SK-N-SH (cell line): ENCODE results near the gene KRTAP5-11. TPM values are rescaled to one million over a fixed set of nuclear protein-coding genes. Genes with fewer than 3 reads are reported as not detected.

Experiments used
- CTCF ChIA-PET: fragments of 300-600, 350-600 bp; formaldehyde crosslinking; extraction: SDS; loops from one replicate; lab custom pipeline; 2021; lab: Yijun Ruan, JAX
- POLR2A ChIA-PET: fragments of 350-600 bp; sonication (Branson Sonifier 250); formaldehyde crosslinking; extraction: SDS; loops from one replicate; lab custom pipeline; 2020; ENCODE audit warnings: antibody characterized with exemption, inconsistent platforms; lab: Yijun Ruan, JAX
- DNase-seq: peaks from one replicate; pipeline ENCODE4 v3.0.0; 2012
- H2AFZ ChIP-seq: fragments of 200-600 bp; sonication (generic); 2 replicates; pipeline ENCODE4 v1.8.1; 2016; ENCODE audit warnings: antibody characterized with exemption, mild to moderate bottlenecking, low read depth
- H3F3A ChIP-seq: fragments of 200-600 bp; sonication (generic); replicated peaks from 2 replicates; pipeline ENCODE3; 2016; ENCODE audit warnings: antibody characterized with exemption, mild to moderate bottlenecking; ENCODE audit not compliant: insufficient read depth
- H3K27ac ChIP-seq, 2 experiments: fragments of 200-500 bp in 1 of 2; fragments of 200-600 bp in 1 of 2; sonication (Bioruptor generic) in 1 of 2; sonication (generic), shearing (Covaris generic) in 1 of 2; 2 replicates each; pipeline versions ENCODE4 v1.5.1 to v1.6.1; 2014 to 2016; ENCODE audit warnings: low read depth in 2 of 2, inconsistent platforms in 1 of 2, low read length in 1 of 2, mild to moderate bottlenecking in 1 of 2, mixed read lengths in 1 of 2
- H3K27me3 ChIP-seq: fragments of 200-600 bp; sonication (generic), shearing (Covaris generic); 2 replicates; pipeline ENCODE4 v1.6.1; 2016; ENCODE audit warnings: mixed run types; ENCODE audit not compliant: insufficient read depth
- H3K36me3 ChIP-seq, 2 experiments: fragments of 200-500 bp in 1 of 2; fragments of 200-600 bp in 1 of 2; sonication (Bioruptor generic) in 1 of 2; sonication (generic) in 1 of 2; replicated peaks in 1 of 2; 2 replicates each; pipeline versions ENCODE3 to v1.5.1; 2014 to 2016; ENCODE audit warnings: low read length in 1 of 2, mild to moderate bottlenecking in 1 of 2; ENCODE audit not compliant: insufficient read depth in 2 of 2, control insufficient read depth in 1 of 2
- H3K4me1 ChIP-seq, 2 experiments: fragments of 200-500 bp in 1 of 2; fragments of 200-600 bp in 1 of 2; sonication (Bioruptor generic) in 1 of 2; sonication (generic), shearing (Covaris generic) in 1 of 2; 2 replicates each; pipeline versions ENCODE4 v1.5.1 to v1.6.1; 2014 to 2016; ENCODE audit warnings: low read depth in 1 of 2, low read length in 1 of 2, mixed run types in 1 of 2; ENCODE audit not compliant: insufficient read depth in 2 of 2, control insufficient read depth in 1 of 2
- H3K4me2 ChIP-seq: fragments of 200-600 bp; sonication (generic), shearing (Covaris generic); 2 replicates; pipeline ENCODE4 v1.6.1; 2017; ENCODE audit warnings: mixed run types
- H3K4me3 ChIP-seq, 2 experiments: fragments of 200-500 bp in 1 of 2; fragments of 200-600 bp in 1 of 2; sonication (Bioruptor generic) in 1 of 2; sonication (generic), shearing (Covaris generic) in 1 of 2; 2 replicates each; pipeline versions ENCODE4 v1.5.1 to v1.8.1; 2014 to 2016; ENCODE audit warnings: low read depth in 2 of 2, inconsistent platforms in 1 of 2, low read length in 1 of 2, mild to moderate bottlenecking in 1 of 2, mixed read lengths in 1 of 2, moderate library complexity in 1 of 2
- H3K79me2 ChIP-seq: fragments of 200-600 bp; sonication (generic); 2 replicates; pipeline ENCODE4 v1.8.1; 2017; ENCODE audit warnings: mild to moderate bottlenecking; ENCODE audit not compliant: insufficient read depth
- H3K9ac ChIP-seq: fragments of 200-600 bp; sonication (generic); 2 replicates; pipeline ENCODE4 v1.6.1; 2017; ENCODE audit warnings: mixed run types
- H3K9me2 ChIP-seq: fragments of 200-600 bp; sonication (generic); 2 replicates; pipeline ENCODE4 v1.6.1; 2017; ENCODE audit warnings: mixed run types
- H3K9me3 ChIP-seq: fragments of 200-600 bp; sonication (generic); 2 replicates; pipeline ENCODE4 v1.6.1; 2017; ENCODE audit warnings: mixed run types, mild to moderate bottlenecking, moderate library complexity
- H4K20me1 ChIP-seq: fragments of 200-600 bp; sonication (generic); 2 replicates; pipeline ENCODE4 v1.6.1; 2017; ENCODE audit warnings: mild to moderate bottlenecking, mixed run types; ENCODE audit not compliant: insufficient read depth
- CTCF ChIP-seq: fragments of 200-600 bp; sonication (generic); IDR thresholded peaks from 2 replicates; pipeline ENCODE4 v1.6.1; 2017; ENCODE audit warnings: antibody characterized with exemption, mild to moderate bottlenecking, moderate library complexity
- FOSL2 ChIP-seq: IDR thresholded peaks from 2 replicates; pipeline ENCODE4 v1.4.0; 2012; ENCODE audit warnings: low read depth, mild to moderate bottlenecking, moderate library complexity, borderline replicate concordance
- FOXJ3 ChIP-seq: sonication (generic); formaldehyde crosslinking; IDR thresholded peaks from 2 replicates; pipeline ENCODE4 v1.5.1; 2020; ENCODE audit warnings: mild to moderate bottlenecking, missing genetic modification reagents
- GABPA ChIP-seq: IDR thresholded peaks from 2 replicates; pipeline ENCODE4 v1.4.0; 2012; ENCODE audit warnings: low read depth, mild to moderate bottlenecking
- IRF3 ChIP-seq: fragments of 150-350 bp; IDR thresholded peaks from 2 replicates; pipeline ENCODE4 v1.6.1; 2016; ENCODE audit warnings: mild to moderate bottlenecking, low read depth, low read length
- MEF2A ChIP-seq: IDR thresholded peaks from 2 replicates; pipeline ENCODE4 v1.4.0; 2012; ENCODE audit warnings: low read depth, borderline replicate concordance
- NRF1 ChIP-seq: IDR thresholded peaks from 2 replicates; pipeline ENCODE4 v1.6.1; 2012; ENCODE audit warnings: low read depth, mild to moderate bottlenecking, low read length
- PBX3 ChIP-seq: IDR thresholded peaks from 2 replicates; pipeline ENCODE4; 2012
- POLR2AphosphoS5 ChIP-seq: IDR thresholded peaks from 2 replicates; pipeline ENCODE4 v1.6.1; 2012; ENCODE audit warnings: low read depth, low read length
- RAD21 ChIP-seq: IDR thresholded peaks from 2 replicates; pipeline ENCODE4 v1.6.1; 2012; ENCODE audit warnings: mild to moderate bottlenecking, low read length
- RCOR1 ChIP-seq: fragments of 150-350 bp; IDR thresholded peaks from 2 replicates; pipeline ENCODE4 v1.6.1; 2017; ENCODE audit warnings: antibody characterized with exemption, low read length
- REST ChIP-seq: IDR thresholded peaks from 2 replicates; pipeline ENCODE4 v1.6.1; 2012; ENCODE audit warnings: mild to moderate bottlenecking, low read depth, low read length, moderate library complexity
- RXRA ChIP-seq: IDR thresholded peaks from 2 replicates; pipeline ENCODE4 v1.4.0; 2012; ENCODE audit warnings: low read depth, mild to moderate bottlenecking, borderline replicate concordance
- SMC3 ChIP-seq: IDR thresholded peaks from 2 replicates; pipeline ENCODE4 v1.6.1; 2012; ENCODE audit warnings: low read depth, low read length, improper control_type of control experiment
- TAF1 ChIP-seq: IDR thresholded peaks from 2 replicates; pipeline ENCODE4 v1.6.1; 2012; ENCODE audit warnings: low read depth, mild to moderate bottlenecking, low read length, moderate library complexity, borderline replicate concordance
- TEAD4 ChIP-seq: IDR thresholded peaks from 2 replicates; pipeline ENCODE4 v1.4.0; 2012; ENCODE audit warnings: mild to moderate bottlenecking, borderline replicate concordance; ENCODE audit not compliant: insufficient read depth
- USF1 ChIP-seq: IDR thresholded peaks from 2 replicates; pipeline ENCODE4 v1.4.0; 2012; ENCODE audit warnings: low read depth, borderline replicate concordance
- USF2 ChIP-seq: fragments of 150-350 bp; IDR thresholded peaks from 2 replicates; pipeline ENCODE4 v1.6.1; 2017; ENCODE audit warnings: antibody characterized with exemption, low read length, low read depth, borderline replicate concordance
- WGBS: methylation state at CpG from one replicate; pipeline ENCODE4 v1.1.6; 2017; ENCODE audit warnings: low lambda C conversion rate; 5-methylcytosine and 5-hydroxymethylcytosine counted together
- polyA plus RNA-seq, 3 experiments: library from polyadenylated mRNA; depleted of rRNA; stranded (reverse); fragments of >200 nt; gene quantifications; 2 replicates each; pipeline ENCODE4 v1.2.3, GENCODE V29; 2012
- TF ChIP-seq, protein P1 (sequence below): IDR thresholded peaks from 2 replicates; pipeline ENCODE4 v1.4.0; 2012; ENCODE audit warnings: low read depth, borderline replicate concordance

Gene KRTAP5-11
- polyA plus RNA-seq, 1 of the 3 experiments (the other 2 are of a cell fraction): not detected

GRCh38 chr11:71558996-71559395 is 23.7 kb downstream of the KRTAP5-11 start:
- no peak overlapping the region for H3K4me3 ChIP-seq
- H3K9ac ChIP-seq: no peak overlapping the region
- no peaks in the 10 kb centered on the region for H4K20me1 ChIP-seq
- ChIA-PET CTCF (interaction anchor here (1.3 kb wide), 1 partner anchor 21 kb away, joined by 4 read pairs; no protein-coding TSS in a partner anchor), POLR2A (no interaction called here)
- H3K27ac ChIP-seq: no peak overlapping the region
- H3K27me3 ChIP-seq: no peaks in the 10 kb centered on the region
- H3K4me1 ChIP-seq: no peaks in the 10 kb centered on the region
- H3K9me3 ChIP-seq: no peaks in the 10 kb centered on the region
- H3K9me2 ChIP-seq: no peaks in the 10 kb centered on the region
- no peaks in the 10 kb centered on the region for H3K79me2 ChIP-seq
- 80% methylated on average over 1 of the region's 1 CpG for WGBS
- no peak for DNase-seq
- H3K36me3 ChIP-seq: no peaks in the 10 kb centered on the region
- TF ChIP-seq GABPA (no peak), TAF1 (no peak), POLR2AphosphoS5 (no peak), RCOR1 (no peak), REST (no peak), USF1 (no peak), FOSL2 (no peak), IRF3 (no peak), CTCF (no peak), RAD21 (no peak), USF2 (no peak), NRF1 (no peak), FOXJ3 (CRISPR knock-in tag) (no peak), PBX3 (no peak), SMC3 (no peak), RXRA (no peak), MEF2A (no peak), TEAD4 (no peak)
- TF ChIP-seq, protein P1, sequence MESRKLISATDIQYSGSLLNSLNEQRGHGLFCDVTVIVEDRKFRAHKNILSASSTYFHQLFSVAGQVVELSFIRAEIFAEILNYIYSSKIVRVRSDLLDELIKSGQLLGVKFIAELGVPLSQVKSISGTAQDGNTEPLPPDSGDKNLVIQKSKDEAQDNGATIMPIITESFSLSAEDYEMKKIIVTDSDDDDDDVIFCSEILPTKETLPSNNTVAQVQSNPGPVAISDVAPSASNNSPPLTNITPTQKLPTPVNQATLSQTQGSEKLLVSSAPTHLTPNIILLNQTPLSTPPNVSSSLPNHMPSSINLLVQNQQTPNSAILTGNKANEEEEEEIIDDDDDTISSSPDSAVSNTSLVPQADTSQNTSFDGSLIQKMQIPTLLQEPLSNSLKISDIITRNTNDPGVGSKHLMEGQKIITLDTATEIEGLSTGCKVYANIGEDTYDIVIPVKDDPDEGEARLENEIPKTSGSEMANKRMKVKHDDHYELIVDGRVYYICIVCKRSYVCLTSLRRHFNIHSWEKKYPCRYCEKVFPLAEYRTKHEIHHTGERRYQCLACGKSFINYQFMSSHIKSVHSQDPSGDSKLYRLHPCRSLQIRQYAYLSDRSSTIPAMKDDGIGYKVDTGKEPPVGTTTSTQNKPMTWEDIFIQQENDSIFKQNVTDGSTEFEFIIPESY: no peak
- no peak overlapping the region for H3K4me2 ChIP-seq
- H2AFZ ChIP-seq: no peak overlapping the region
- no peaks in the 10 kb centered on the region for H3F3A ChIP-seq
